Measurements from ENCODE around the gene MYADM.
A peak's percentile ranks its signal among the peaks of the same experiment; 100 is the strongest.
"Not testable (repeated sequence)": the region's sequence is repeated elsewhere in the genome, so short reads cannot be mapped to it uniquely, and the experiment has no call there.

The MYADM gene, protein sequence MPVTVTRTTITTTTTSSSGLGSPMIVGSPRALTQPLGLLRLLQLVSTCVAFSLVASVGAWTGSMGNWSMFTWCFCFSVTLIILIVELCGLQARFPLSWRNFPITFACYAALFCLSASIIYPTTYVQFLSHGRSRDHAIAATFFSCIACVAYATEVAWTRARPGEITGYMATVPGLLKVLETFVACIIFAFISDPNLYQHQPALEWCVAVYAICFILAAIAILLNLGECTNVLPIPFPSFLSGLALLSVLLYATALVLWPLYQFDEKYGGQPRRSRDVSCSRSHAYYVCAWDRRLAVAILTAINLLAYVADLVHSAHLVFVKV

DNA sequence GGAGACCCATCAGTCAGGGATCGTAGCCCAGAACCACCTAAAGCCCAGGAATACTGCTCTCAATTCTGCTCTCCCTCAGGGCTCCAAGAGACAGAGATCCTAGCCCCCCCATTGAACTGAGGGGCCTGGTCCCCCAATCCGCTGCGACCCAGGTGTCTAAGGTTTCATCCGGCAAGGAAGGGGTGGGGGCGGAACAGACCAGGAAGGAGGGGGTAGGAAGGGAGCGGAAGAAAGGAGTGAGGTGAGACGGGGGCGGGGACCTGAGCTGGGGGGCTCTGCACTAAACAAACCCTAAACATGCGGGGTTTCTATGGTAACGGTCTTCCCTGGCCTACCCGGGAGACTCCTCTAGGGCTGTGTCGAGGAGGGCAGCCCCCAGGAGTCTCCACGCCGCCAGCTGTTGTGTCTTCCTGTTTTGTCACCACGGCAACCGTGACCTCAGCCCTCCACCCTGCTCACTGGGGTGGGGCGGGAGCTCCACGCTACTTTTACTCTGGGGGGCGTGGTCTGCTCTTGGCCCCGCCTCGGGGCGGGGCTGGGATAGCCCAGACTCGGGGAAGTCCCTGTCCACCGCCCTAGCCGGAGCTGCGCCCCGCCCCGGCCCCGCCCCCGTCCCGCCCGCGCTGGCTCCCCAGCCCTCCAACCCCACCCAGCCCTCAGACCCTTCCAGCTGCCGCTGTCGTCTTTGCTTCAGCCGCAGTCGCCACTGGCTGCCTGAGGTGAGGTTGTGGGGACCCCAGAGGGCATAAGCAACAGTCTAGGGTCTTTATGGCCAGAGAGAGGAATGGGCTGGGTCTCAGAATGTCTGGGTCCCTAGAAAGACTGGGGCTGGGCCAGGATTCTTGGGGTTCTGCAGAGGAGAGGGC, at the start of gene MYADM:
Gene MYADM (plus strand): TSS at position 659 of the 866 bp plus-strand sequence. CDS start 5,647 bp downstream, outside the sequence.
- DNase-seq, result peak; percentile 98

DNA sequence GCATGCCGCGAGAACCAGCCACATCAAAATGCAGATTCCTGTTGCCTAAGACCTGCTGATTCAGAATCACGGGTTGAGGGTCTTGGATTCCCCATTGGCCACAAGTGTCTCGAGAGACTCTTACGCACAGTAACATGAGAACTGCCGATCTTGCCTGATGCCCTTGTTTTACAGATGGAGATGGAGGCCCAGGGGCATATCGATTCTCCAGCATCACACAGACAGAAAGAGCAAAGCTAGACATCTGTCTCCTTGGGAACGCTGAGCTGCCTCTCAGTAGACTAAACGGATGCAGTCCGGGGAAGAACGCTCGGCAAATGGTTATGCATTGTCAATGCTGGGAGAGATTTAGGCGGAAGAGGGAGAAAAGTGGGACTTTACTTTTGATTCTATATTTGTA, 48.9 kb upstream of the MYADM start:
- DNase-seq, result no peak

DNA sequence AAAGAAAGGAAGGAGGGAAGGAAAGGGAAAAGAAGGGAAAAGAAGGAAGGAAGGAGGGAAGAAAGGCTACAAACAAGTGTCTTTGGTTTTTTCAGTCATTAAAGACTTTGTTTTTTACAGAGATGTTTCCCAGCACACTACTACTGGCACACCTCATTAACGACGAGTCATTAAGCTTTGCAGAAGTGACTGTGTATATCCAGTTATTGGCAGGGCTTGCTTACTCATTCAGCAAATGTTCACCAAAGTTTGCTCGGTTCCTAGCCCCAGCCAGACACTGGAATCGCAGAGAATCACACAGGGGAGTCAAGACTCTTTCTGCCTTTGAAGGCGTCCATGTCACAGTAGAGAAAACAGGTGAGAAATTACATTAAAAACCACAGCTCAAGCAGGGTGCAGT, 47.8 kb upstream of the MYADM start:
- DNase-seq, result no peak

DNA sequence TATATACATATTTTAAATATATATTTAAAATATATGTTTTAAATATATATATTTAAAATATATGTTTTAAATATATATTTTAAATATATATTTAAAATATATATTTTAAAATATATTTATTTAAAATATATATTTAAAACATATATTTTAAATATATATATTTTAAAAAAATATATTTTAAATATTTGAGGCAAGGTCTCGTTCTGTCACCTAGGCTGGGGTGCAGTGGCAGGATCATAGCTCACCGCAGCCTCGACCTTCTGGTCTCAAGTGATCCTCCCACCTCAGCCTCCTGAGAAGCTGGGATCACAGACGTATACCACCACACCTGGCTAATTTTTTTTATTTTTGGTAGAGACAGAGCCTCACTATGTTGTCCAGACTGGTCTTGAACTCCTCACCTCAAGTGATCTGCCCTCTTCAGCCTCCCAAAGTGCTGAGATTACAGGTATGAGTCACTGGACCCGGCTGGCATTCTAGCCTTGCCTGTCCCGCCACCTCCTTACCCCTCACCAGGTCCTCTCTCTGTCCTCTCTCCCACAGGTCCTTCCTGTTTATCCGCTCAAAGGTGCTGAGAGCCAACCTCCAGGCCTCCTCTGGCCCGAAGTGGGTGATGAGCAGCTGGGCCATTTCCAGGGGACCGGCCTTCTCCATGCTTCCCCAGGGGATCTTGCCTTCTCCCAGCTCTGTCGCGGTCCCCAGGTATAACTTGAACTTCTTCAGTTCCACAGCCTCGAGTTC, 44.1 kb upstream of the MYADM start:
- no peak for DNase-seq

DNA sequence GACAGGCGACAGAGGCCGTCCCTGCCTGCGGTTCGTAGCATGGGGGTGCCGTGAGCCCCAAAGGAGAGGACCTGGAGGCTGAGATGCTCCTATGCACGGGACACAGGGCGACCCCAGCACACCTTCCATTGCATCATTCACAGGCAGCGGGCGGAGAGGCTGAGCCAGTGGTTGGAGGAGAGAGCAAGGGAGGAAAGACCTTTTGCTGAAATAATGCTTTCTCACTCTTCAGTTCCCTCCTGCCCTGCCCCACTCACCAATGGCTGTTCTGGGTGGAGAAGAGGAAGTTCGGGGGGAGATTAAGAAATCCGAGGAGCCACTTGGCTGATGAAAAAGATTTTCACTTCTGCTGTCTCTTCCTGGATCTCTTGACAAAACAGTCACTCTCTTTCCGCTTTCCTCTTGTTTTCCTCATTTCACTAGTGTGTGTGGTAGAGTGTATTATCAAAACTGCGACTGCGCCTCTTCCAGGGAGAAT, 43.5 kb upstream of the MYADM start, which contains the start of gene NLRP12:
Gene NLRP12 (minus strand): TSS at position 181 of the 478 bp plus-strand sequence. CDS start 140 bp downstream, at position 41.
- DNase-seq, result no peak

DNA sequence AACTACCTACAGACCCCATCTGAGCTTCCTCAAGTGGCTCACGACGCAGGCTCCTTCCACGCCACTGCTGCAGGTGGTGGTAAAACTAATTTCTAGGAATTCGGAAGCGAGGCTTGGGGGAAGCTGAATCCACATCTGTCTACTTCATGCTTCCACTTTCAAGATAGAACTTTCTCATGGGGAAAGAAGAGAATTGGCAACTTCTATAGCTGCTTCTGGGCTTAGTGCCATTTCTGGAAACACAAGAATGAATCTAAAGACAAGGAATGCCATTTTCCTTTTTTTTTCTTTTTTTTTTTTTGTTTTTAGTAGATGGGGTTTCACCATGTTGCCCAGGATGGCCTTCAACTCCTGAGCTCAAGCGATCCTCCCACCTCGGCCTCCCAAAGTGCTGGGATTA, 40.8 kb upstream of the MYADM start:
- DNase-seq, result no peak

DNA sequence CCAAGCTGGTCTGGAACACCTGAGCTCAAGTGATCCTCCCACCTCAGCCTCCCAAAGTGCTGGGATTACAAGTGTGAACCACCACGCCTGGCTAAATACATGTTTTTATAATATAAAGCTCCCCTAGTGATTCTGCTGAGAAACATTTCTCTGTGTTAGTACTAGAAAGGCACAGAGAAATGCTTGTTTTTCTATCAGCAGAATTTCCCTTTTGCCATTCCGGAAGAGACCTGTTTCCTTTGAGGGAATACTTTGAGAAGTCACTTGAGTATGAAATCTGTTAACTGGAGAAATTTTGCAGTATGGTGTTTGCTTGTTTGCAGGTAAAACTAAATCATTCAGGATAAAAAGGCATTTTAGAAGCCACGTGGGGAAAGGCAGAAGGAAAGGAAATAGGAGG, 39.2 kb upstream of the MYADM start:
- no peak for DNase-seq

DNA sequence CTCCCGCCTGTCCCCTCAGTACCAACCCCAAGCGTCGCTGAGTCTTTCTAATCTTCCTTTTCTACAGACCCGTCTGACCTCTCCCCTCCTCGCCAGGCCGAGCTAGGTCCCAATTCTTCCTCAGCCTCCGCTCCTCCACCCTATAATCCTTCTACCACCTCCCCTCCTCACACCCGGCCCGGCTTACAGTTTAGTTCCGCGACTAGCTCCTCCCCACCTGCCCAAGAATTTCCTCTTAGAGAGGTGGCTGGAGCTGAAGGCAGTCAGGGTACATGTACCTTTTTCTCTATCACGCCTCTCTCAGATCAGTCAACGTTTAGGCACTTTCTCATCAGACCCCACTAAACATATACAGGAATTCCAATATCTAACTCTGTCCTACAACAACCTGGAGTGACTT, 34.8 kb upstream of the MYADM start:
- not testable (repeated sequence) for DNase-seq

DNA sequence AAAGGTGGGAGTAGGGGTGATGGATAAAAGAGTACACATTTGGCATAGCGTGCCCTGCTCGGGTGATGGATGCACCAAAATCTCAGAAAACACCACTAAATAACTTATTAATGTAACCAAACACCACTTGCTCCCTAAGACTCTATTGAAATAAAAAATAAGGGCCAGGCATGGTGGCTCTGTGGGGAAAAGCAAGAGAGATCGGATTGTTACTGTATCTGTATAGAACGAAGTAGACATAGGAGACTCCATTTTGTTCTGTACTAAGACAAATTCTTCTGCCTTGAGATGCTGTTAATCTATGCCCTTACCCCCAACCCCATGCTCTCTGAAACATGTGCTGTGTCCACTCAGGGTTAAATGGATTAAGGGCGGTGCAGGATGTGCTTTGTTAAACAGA, 29.2 kb upstream of the MYADM start:
- DNase-seq, result not testable (repeated sequence)

DNA sequence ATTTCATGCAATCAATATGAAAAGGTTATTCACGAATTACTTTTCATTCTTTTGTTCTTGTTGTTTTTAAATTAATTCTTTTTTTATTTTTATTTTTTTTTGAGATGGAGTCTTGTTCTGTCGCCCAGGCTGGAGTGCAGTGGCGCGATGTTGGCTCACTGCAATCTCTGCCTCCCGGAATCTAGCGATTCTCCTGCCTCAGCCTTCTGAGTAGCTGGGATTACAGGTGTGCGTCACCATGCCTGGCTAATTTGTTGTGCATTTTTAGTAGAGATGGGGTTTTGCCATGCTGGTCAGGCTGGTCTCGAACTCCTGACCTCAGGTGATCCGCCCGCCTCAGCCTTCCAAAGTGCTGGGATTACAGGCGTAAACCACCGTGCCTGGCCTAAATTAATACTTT, 27.4 kb upstream of the MYADM start:
- not testable (repeated sequence) for DNase-seq

DNA sequence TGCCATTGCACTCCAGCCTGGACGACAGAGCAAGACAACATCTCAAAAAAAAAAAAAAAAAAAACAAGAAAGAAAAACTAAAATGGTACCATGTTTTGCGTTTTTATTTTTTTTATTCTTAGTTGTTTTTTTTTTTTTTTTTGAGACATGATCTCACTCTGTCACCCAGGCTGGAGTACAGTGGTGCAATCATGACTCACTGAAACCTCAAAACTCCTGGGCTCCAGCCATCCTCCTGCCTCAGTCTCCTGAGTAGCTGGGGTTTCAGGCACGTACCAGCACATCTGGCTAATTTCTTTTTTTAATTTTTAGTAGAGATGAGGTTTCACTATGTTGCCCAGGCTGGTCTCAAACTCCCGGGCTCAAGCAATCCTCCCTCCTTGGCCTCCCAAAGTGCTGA, 26.8 kb upstream of the MYADM start:
- DNase-seq, result not testable (repeated sequence)

DNA sequence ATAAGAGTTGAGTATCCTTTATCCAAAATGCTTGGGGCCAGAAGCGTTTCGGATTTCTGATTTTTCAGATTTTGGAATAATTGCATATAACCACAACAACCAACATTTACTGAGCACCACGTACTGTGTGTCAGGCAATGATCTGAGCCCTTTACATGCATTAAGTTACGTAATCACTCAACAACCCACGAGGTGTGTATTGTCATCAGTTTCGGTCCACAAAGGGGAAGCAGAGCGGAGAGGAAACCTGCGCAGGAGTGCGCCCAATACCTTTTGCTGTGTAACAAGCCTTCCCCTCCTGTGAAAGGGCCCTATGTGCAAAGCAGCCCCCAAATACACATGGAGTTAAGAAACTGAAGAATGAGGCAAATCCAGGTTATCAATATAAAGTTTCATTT, 22.8 kb upstream of the MYADM start:
- no peak for DNase-seq

DNA sequence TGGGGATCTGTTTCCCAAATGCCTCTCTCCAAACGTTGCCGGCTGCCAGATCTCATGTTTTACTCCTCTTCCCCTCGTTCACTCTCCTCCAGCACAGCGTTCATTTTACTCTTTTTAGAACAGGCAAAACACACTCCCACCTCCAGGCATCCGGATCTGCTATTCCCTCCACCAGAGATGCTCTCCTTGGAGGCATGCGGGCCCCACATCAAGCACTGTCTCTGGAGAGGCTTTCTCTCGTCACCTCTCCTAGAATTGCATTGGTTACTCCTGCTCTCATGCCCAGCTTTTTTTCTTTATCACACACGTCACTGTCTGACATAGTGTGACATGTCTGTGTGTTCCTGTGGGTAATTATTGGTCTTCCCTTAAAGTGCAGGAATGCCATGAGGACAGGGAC, 20.1 kb upstream of the MYADM start:
- no peak for DNase-seq

DNA sequence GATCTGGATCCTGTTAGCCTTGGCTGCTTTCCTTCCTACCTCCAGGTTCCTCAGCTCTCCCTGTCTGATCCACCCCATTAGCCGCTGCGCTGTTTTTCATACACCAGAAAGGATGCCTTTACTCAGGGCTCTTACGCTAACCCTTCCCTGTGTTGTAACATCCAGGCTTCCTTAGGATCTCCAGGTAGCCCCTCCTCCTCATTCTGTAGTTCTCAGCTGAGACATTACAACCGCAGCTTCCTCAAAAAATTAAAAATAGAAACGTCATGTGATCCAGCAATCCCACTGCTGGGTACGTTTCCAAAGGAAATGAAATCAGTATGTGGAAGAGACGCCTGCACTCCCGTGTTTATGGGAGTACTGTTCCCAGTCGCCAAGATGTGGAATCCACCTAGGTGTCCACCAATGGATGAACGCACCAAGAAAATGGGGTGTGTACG, 18.4 kb upstream of the MYADM start:
- DNase-seq, result no peak

DNA sequence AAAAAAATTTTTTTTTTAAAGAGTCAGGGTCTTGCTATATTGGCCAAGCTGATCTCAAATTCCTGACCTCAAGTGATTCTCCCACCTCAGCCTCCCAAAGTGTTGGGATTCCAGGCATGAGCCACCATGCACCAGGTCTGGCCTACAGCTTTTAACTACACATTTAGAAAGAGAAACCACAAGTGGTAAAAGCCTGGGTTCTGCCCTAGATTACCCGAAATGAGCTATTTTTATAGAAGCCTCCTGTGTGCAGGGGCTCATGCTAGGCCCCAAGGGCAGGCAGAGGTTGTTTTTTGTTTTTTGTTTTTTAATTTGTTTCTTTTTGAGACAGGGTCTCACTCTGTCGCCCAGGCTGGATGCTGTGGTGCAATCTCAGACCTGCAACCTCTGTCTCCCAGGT, 14.0 kb upstream of the MYADM start:
- no peak for DNase-seq

DNA sequence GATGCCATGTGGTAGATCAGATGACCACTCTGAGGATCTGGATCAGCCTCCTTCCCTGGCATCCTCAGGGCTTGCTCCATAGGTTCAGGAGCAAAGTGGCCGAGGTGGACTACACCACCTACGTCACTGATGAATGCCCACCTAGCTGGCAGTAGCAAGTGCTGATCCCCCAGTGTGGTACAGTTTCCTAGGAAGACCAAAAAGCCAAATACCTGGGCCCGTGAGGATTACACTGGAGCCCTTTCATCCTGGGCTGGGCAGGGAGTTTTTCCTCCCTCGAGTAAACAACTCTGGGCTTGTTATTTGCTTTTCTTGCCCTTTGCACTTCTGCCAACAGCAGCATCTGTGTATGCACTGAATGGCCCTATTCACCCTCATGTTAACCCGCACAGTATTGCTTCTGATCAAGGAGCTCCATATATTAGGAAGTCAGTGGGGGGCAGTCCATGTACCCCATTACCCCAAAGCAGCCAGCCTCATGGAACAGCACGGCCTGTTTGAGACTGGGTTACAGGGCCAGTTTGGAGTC, 3.3 kb upstream of the MYADM start:
- DNase-seq, result no peak

DNA sequence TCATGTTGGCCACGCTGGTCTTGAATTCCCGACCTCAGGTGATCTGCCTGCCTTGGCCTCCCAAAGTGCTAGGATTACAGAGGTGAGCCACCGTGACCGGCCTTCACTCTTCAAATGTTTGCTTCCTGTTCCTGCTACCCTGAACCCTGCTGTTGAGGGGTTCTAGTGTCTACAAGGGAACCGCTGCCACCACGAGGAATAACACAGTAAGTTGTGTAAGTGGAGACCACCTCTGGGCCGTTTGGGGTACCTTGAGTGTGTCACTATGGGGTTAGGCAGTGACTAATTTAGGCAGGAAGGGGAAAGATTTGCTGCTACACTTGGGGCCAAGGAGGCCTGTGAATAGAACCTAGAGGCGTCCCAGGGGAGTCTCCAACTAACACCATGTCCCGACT, 2.2 kb upstream of the MYADM start:
- no peak for DNase-seq

DNA sequence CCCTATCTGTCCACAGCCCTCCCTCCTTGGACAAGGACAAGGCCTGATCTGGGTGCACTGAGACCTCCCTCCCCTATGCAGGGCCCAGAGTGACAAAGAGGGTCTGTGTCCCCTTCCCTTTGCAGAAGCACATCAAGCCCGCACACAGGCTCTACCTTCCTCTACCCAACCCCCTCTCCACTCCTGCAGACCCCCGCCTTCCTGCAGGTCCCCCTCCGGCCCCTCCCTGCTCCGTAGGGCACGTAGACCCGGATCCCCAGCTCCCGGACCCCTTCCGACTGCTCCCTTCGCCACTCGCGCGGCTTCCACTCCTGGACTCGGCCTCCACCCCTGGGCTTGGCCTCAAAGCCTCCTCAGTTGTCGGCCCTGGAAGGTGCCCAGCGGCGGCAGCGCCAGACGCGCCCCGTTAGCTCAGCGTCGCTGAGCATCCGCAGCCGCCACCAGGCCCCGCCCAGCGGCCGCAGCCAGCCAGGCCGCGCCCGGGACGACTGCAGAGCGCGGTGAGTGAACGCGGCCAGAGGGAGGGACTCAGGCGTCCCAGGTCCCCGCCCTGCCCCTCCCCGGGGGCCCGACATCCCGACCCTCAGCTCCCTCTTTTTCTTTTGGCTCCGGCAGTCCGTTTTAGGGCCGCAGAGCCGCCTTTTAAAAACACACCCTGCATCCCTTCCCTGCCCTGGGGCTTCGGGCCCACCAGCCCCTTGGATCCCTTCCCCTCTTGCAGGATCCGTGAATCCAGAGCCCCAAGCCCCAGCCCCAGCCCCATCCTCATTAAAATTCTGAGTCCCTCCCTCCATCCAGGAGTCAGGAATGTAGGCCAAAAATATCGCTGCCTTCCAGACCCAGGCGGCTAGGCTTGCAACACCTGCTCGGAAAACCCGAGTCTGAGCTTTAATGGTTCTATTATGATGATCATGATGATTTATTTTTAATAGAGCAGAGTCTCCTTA, 1.5 kb upstream of the MYADM start:
- peak; percentile 50 for DNase-seq

DNA sequence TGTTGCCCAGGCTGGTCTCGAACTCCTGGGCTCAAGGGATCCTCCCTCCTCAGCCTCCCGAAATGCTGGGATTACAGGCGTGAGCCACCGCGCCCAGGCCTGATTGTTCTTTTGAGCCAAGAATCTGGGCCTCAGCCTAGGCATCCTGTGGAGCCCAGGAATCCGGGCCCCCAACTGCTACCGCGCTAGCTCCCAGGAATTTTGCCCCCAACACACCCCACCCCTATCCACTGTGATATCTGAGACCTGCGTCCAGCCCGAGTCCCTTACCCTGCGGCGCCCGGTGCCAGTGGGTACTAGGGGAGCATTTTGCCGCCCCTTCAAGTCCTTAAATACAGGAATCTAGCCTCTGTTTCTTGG, 838 bp upstream of the MYADM start:
- no peak for DNase-seq

DNA sequence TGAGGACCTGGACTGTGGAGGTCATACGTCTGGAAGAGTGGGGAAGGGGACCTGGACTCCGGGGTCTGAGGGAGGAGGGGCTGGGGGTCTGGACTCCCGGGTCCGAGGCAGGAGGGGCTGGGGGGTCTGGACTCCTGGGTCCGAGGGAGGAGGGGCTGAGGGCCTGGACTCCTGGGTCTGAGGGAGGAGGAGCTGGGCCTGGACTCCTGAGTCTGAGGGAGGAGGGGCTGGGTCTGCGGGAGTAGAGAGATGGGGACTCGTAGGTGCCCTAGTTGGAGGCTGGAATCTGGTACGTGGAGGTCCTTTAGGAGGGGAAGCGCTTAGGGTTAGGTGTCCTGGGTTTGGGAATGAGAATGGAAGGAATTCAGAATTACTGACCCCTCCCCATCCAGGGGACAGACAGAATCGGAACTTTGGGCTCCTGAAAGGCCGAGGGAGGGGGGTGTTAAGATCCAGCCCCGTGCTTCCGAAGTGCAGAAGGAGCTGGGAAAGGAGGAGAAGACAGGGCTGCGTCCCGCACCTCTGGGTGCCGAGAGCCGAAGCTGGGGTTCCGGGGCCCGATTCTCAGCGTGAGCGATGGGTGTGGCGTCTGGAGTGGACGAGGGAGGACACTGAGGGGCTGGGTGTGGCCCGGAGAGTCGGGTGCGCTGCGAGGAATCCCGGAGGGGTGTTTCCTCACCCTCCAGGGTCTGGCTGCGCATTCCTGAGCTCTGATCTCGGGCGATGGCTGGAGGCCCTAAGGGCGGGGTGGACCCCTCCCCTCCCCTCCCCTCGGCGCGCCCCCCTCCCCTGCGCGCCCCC, 608 bp downstream of the MYADM start:
- peak; percentile 33 for DNase-seq

Data from stimulated activated naive CD4-positive, alpha-beta T cell treated with Interleukin-2 at 50 U/mL for 16 hours (primary cell).